HG02870 (cell line): ENCODE measurements around the gene SRP19.
"Not testable (repeated sequence)": the region's sequence is repeated elsewhere in the genome, so short reads cannot be mapped to it uniquely, and the experiment has no call there.

Experiments used
- ATAC-seq: cut with Tn5 transposase; IDR thresholded peaks from one replicate; pipeline ENCODE4 v1.9.1; 2021; ENCODE audit warnings: mild to moderate bottlenecking, moderate library complexity; ENCODE audit not compliant: unreplicated experiment

Gene SRP19

GRCh38 chr5:112860929-112861637 is at the start of gene SRP19:
Gene SRP19 (plus strand): TSS chr5:112861287. CDS start chr5:112861377, 90 bp downstream.
- peak; percentile 98 for ATAC-seq

GRCh38 chr5:112812549-112812948 is 48.5 kb upstream of the SRP19 start:
- no peak for ATAC-seq

- no peak for ATAC-seq
Observed at GRCh38 chr5:112820246-112820645, 40.8 kb upstream of the SRP19 start.

- ATAC-seq: no peak
Observed at GRCh38 chr5:112822456-112822855, 38.6 kb upstream of the SRP19 start.

GRCh38 chr5:112823181-112823580 is 37.9 kb upstream of the SRP19 start:
- ATAC-seq: no peak

- no peak for ATAC-seq
Observed at GRCh38 chr5:112823656-112824055, 37.4 kb upstream of the SRP19 start.

- no peak for ATAC-seq
Observed at GRCh38 chr5:112824197-112824596, 36.9 kb upstream of the SRP19 start.

GRCh38 chr5:112830378-112830777 is 30.7 kb upstream of the SRP19 start:
- no peak for ATAC-seq

GRCh38 chr5:112833971-112834370 is 27.1 kb upstream of the SRP19 start:
- no peak for ATAC-seq

- ATAC-seq: no peak
Observed at GRCh38 chr5:112844489-112844888, 16.6 kb upstream of the SRP19 start.

- no peak for ATAC-seq
Observed at GRCh38 chr5:112846556-112846955, 14.5 kb upstream of the SRP19 start.

GRCh38 chr5:112847306-112847705 is 13.8 kb upstream of the SRP19 start:
- no peak for ATAC-seq

GRCh38 chr5:112848116-112848811 is 12.8 kb upstream of the SRP19 start:
- peak; percentile 99 for ATAC-seq

GRCh38 chr5:112849912-112850311 is 11.2 kb upstream of the SRP19 start:
- no peak for ATAC-seq

GRCh38 chr5:112854651-112855050 is 6.4 kb upstream of the SRP19 start:
- ATAC-seq: no peak

GRCh38 chr5:112857866-112858265 is 3.2 kb upstream of the SRP19 start:
- no peak for ATAC-seq

GRCh38 chr5:112860571-112860928 is 537 bp upstream of the SRP19 start:
- not testable (repeated sequence) for ATAC-seq

- no peak for ATAC-seq
Observed at GRCh38 chr5:112861638-112861985, 525 bp downstream of the SRP19 start.

GRCh38 chr5:112862085-112862484 is 998 bp downstream of the SRP19 start:
- no peak for ATAC-seq

GRCh38 chr5:112863549-112863948 is 2.5 kb downstream of the SRP19 start:
- no peak for ATAC-seq

- no peak for ATAC-seq
Observed at GRCh38 chr5:112865128-112865527, 4.0 kb downstream of the SRP19 start.

GRCh38 chr5:112866739-112867138 is 5.7 kb downstream of the SRP19 start:
- no peak for ATAC-seq

GRCh38 chr5:112867411-112867810 is 6.3 kb downstream of the SRP19 start:
- no peak for ATAC-seq
